OCI-LY3 (cell line): ENCODE measurements around the gene KBTBD3.

ENCODE experiments used
- EZH2phosphoT487 ChIP-seq: fragments of 200-600 bp; shearing (Covaris generic); IDR thresholded peaks from 2 replicates; pipeline ENCODE4 v1.6.1; 2018; ENCODE audit warnings: antibody characterized with exemption, mixed run types, low read depth
- TF ChIP-seq, protein P1 (sequence below): fragments of 200-600, 300-600 bp; sonication (generic); IDR thresholded peaks from 2 replicates; pipeline ENCODE4 v1.5.1; 2014; ENCODE audit warnings: antibody characterized with exemption, low read length, low read depth

DNA sequence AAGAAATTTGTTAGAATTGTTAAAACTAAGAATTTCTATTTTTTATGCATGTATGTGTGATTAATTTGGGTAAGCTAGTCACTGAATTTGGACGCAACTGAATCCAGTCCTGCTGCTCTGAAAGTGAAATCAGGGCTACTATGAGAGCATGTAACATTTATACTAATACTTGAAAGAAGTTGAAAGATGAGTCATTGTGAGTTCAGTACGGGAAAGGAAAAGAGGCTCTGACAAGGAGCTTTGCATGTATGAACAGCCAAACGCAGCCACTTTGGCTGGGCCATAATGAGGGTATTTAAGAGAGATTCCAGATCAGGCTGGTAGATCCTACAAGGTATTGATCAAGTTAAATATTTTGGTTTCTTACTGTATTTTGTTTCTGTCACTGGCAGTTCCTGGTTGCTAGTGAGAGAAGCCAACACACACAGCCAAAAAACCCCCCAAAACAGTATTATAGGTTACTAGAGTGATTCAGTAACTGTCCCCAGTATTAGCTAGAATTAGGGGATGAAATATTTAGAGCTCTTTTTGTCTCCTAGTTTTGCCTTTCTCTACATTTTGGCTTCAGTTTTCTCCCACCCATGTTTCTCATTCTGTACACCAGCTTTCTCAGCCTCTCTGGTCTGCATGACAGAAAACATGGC, 14.5 kb upstream of the KBTBD3 start:
- TF ChIP-seq, protein P1, sequence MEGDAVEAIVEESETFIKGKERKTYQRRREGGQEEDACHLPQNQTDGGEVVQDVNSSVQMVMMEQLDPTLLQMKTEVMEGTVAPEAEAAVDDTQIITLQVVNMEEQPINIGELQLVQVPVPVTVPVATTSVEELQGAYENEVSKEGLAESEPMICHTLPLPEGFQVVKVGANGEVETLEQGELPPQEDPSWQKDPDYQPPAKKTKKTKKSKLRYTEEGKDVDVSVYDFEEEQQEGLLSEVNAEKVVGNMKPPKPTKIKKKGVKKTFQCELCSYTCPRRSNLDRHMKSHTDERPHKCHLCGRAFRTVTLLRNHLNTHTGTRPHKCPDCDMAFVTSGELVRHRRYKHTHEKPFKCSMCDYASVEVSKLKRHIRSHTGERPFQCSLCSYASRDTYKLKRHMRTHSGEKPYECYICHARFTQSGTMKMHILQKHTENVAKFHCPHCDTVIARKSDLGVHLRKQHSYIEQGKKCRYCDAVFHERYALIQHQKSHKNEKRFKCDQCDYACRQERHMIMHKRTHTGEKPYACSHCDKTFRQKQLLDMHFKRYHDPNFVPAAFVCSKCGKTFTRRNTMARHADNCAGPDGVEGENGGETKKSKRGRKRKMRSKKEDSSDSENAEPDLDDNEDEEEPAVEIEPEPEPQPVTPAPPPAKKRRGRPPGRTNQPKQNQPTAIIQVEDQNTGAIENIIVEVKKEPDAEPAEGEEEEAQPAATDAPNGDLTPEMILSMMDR = no peak
- TF ChIP-seq EZH2phosphoT487 = no peak
